Measurements from ENCODE around the gene PTPRD. TPM values are rescaled to one million over a fixed set of nuclear protein-coding genes. Genes with fewer than 3 reads are reported as not detected.

PTPRD gene
- total RNA-seq, 1 experiment from 2014 or later, result 32.5 TPM

DNA sequence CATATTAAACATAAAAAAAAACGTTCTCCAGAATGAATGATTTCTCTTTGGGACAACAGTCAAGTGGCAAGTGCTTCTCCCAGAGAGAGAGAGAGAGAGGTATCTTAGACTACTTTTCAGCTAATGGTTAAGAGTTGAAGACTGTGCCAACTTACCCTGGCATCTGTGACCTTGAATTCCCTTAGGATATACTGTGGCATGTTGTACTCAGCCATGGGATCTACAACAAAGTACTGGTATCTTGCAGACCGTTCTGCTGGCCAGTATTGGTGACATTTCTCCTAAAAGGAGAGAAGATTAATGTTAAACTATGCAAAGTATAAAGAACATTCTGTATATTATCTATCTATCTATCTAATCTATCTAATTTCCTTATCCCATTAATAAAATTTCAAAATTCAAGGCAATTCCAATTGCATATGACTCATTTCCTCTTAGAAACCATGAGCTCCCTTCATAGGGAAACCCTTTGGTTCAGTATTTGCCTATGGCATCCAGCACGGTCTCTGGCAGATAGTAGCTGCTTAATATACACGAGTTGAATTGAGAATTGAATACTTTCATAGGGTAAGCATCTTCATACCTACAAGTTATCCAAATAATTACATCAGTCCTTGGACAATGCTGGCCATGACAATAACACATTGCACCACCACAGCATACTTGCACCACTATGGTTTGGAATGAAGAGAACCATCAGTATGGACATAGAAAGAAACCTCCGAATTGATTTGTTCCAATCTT lies 2273.9 kb downstream of the PTPRD start:
- H3K27me3 Mint-ChIP-seq (ENCODE audit: low read depth), result no peaks in the 10 kb centered on the region
- no peak overlapping the region for H3K27ac Mint-ChIP-seq
- WGBS (ENCODE audit: extremely low coverage, insufficient read length, low lambda C conversion rate), result no CpG with 5 or more reads among the region's 5 CpGs
- Histone ChIP-seq H2BK12ac (ENCODE audit: insufficient read length, low read depth, low read length) (no peak overlapping the region), H3T11ph (ENCODE audit: low read length) (no peak overlapping the region), H3K14ac (ENCODE audit: insufficient read depth, low read length) (no peak overlapping the region), H3K56ac (ENCODE audit: insufficient read length, low read depth, low read length) (no peak overlapping the region), H3K27me3 (ENCODE audit: insufficient read depth, low read length) (no peaks in the 10 kb centered on the region), H3K9me3 (ENCODE audit: control insufficient read depth, low read depth, low read length) (no peaks in the 10 kb centered on the region), H2BK15ac (ENCODE audit: low read depth, low read length) (no peak overlapping the region), H3K4me1 (ENCODE audit: insufficient read depth, low read length) (no peaks in the 10 kb centered on the region), H3K79me1 (ENCODE audit: insufficient read depth, low read depth, low read length, poor library complexity, severe bottlenecking) (no peaks in the 10 kb centered on the region), H4K8ac (replicated peaks; ENCODE audit: insufficient read length, low read depth, low read length) (no peak overlapping the region), H2BK5ac (ENCODE audit: insufficient read length, low read length) (no peak overlapping the region), H3K9ac (ENCODE audit: extremely low read depth, insufficient read length, low read length) (no peak overlapping the region), H4K91ac (ENCODE audit: insufficient read length, low read depth, low read length) (no peak overlapping the region), H4K5ac (ENCODE audit: insufficient read length, low read depth, low read length) (no peak overlapping the region), H3K23ac (ENCODE audit: insufficient read length, low read depth, low read length) (no peak overlapping the region), H3K23me2 (ENCODE audit: insufficient read length, low read depth, low read length, poor library complexity, severe bottlenecking) (no peaks in the 10 kb centered on the region), H2BK120ac (ENCODE audit: low read depth, low read length, poor library complexity, severe bottlenecking) (no peak overlapping the region), H4K20me1 (ENCODE audit: control insufficient read depth, insufficient read depth, insufficient read length) (no peaks in the 10 kb centered on the region), H3K18ac (ENCODE audit: insufficient read length, low read depth, low read length) (no peak overlapping the region), H3K4me2 (ENCODE audit: insufficient read depth, insufficient read length, low read length) (no peak overlapping the region), H3K27ac (ENCODE audit: insufficient read length, low read depth, low read length) (no peak overlapping the region), H2BK20ac (ENCODE audit: low read depth, low read length, poor library complexity, severe bottlenecking) (no peak overlapping the region), H3K4ac (ENCODE audit: low read depth, low read length) (no peak overlapping the region), H2AFZ (ENCODE audit: low read length) (no peak overlapping the region), H2AK5ac (ENCODE audit: insufficient read length, low read length) (no peak overlapping the region), H3K79me2 (ENCODE audit: insufficient read depth, low read length) (no peaks in the 10 kb centered on the region)
- no peak for DNase-seq
- no peaks in the 10 kb centered on the region for H3K4me1 Mint-ChIP-seq
- no peaks in the 10 kb centered on the region for H3K9me3 Mint-ChIP-seq
- H3K4me3 Mint-ChIP-seq, result no peak overlapping the region
- TF ChIP-seq CTCF (conservative IDR thresholded peaks at IDR 0.05), result no peak
- H3K36me3 Mint-ChIP-seq (ENCODE audit: insufficient read depth in 1 of 3, low read depth in 3 of 3), result peaks cover 5 to 6% (median 6%) of the 10 kb centered on the region in 3 experiments; a peak in 5 of 7 replicates

Measured in H9 (cell line).